Measurements from ENCODE around the gene SMDT1.
"Not testable (repeated sequence)": the region's sequence is repeated elsewhere in the genome, so short reads cannot be mapped to it uniquely, and the experiment has no call there.

Gene SMDT1

DNA sequence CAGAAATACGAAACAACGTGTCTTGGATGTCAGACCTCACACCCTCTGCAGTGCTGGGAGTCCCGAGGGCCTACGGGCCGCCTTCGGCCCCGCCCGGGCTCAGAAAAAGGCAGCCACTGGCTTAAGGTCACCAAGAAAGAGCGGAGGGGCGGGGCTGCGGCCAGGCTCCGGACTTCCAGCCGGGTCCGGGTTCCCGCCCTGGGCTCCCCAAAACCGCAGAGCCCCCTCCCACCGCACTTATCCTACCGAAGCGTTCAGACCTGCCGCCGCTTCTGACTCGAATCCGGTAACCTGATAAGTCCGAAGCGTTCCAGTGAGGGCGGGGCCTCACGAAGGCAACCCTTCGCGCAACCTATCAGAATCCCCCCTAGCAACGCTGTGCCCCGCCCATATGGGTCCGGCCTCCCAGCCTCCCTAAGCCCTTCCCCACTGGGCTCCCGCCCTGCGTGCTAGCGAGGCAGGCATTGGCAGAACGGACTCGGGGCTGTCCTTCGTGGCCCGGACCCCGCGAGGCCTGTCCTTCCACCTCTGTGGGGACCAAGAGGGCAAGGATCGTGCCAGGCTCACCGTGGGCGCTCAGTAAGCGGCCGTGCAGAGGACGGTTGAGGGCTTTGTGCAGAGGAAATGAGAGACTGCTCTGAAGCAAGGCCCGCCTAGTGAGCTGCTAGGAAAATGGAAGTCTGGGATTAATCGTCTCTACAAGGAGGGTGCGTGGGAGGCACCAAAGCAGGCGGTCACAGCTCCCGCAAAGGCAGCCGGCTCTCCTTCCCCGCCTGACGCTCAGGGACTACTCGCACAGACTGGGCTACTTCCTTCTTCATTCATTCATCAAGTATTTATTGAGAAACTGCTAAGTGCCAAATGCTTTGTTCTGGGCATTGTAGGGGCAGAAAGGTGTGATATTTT lies 8.7 kb upstream of the SMDT1 start, which contains the start of gene NAGA:
Gene NAGA (minus strand): TSS at position 296 of the 906 bp plus-strand sequence. CDS start 515 bp downstream, outside the sequence.
- peak; percentile 58 to 97 (median 86) for DNase-seq

GRCh38 chr22:42071508-42071907 lies 8.0 kb upstream of the SMDT1 start:
- not testable (repeated sequence) for DNase-seq

DNA sequence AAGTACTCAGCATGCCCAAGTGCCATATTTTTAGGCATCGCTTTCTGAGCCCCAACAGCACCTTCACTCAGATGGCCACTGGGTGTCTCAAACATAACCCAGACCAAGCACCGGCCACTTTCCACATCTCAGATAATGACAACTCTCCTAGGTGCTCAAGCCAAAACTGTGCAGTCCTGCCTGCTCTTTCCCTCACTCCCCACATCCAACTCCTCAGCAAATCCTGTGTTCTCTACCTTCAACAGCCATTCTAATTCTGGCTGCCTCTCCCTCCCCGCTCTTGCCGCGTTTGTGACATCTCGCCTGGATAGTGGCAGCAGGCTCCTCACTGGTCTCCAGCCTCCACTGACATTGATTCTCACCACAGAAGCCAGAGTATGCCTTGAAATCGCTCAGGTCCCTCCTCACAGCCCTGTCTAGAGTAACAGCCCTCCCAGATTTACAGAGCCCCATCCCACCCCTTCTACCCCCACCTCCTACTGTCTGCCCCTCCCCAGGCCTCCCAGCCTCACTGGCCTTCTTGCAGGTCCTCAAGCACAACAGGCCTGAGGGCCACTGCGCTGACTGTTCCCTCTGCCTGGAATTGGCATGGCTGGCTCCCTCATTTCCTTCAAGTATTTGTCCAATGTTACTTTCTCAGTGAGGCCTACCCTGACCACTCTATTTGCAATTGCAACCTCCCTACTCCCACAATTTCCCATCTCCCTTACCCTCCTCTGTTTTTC lies 6.7 kb upstream of the SMDT1 start:
- DNase-seq, result peak in 1 of 14 donors; percentile 13

DNA sequence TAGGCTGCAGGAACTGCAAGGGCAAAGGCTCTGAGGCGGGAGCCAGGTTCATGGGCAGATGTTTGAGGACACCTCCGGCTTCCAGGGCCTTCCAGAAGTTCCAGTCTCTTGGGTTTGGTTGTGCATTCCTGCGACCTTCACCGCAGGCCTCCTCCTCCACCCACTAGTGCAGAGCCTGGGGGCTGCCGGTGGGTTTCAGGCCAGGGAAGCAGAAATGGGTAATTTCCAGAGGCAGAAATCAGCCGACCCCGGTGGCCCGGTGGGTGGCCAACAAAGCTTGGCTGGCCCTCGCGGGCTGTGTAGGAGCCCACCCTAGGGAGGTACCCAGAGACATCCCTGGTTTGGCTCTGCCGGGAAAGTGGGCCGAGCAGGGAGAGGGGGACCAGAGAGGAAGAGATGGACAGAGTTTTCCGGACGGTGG lies 5.9 kb upstream of the SMDT1 start:
- no peak for DNase-seq

DNA sequence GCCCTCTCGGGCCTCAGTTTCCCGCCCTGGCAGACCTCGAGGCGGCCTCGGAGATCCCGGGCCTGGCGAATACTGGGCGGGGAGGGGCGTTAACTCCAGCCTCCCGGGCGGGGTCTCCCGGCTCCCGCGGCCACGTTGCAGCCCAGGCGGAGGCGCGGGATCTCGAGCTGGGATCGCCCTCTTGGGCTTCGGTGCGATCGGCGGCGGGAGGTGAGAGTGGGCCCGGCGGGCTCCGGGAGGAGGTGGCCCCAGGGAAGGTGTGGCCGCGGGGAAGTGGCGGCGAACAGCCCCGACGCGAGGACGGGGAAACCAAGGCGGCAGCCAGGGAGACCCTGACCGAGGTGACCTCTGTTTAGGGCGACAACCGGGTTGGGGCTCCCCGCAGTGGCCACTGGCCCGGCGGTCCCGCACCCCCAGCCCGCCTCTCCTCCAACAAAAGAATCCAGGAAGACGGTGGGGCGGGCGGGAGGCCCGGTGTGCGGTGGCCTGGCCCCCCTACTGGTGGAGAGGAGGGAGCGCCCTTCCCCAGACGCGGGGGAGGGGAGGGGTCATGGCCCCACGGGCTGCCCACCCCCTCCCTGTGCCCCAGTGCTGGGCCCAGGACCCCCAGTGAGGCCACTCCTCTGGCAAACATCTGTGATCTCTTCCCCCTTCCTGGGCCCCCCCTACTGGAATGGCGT lies 5.2 kb upstream of the SMDT1 start, which contains the start of gene PHETA2:
Gene PHETA2 (plus strand): TSS at position 117 of the 680 bp plus-strand sequence. CDS start 3,046 bp downstream, outside the sequence.
- peak in 1 of 14 donors; percentile 16 for DNase-seq

- no peak for DNase-seq
Measured at GRCh38 chr22:42074846-42075676, 4.4 kb upstream of the SMDT1 start.

GRCh38 chr22:42076764-42077485 lies 2.6 kb upstream of the SMDT1 start:
- DNase-seq, result no peak

DNA sequence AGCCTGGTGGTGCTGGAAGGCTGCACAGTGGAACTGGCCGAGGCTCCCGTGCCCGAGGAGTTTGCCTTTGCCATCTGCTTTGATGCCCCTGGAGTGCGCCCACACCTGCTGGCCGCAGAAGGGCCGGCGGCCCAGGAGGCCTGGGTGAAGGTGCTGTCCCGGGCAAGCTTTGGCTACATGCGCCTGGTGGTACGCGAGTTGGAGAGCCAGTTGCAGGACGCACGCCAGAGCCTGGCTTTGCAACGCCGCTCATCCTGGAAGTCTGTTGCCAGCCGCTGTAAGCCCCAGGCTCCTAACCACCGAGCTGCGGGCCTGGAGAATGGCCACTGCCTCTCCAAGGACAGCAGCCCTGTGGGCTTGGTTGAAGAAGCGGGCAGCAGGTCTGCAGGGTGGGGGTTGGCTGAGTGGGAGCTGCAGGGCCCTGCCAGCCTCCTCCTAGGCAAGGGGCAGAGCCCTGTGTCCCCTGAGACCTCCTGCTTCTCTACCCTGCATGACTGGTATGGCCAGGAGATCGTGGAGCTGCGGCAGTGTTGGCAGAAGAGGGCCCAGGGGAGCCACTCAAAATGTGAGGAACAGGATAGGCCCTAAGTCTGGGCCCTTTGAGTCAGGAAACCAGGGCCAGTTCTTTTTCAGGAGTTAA lies 1.9 kb upstream of the SMDT1 start:
- peak in 1 of 14 donors; percentile 38 for DNase-seq

GRCh38 chr22:42078469-42079318 lies 806 bp upstream of the SMDT1 start:
- DNase-seq, result peak in 5 of 14 donors; percentile 60 to 84 (median 77)

- DNase-seq, result peak in 7 of 14 donors; percentile 16 to 67 (median 33)
Measured at GRCh38 chr22:42080287-42080686, 787 bp downstream of the SMDT1 start.

- no peak for DNase-seq
Measured at GRCh38 chr22:42083119-42083518, 3.6 kb downstream of the SMDT1 start.

- no peak for DNase-seq
Measured at GRCh38 chr22:42084874-42085273, 5.4 kb downstream of the SMDT1 start.

DNA sequence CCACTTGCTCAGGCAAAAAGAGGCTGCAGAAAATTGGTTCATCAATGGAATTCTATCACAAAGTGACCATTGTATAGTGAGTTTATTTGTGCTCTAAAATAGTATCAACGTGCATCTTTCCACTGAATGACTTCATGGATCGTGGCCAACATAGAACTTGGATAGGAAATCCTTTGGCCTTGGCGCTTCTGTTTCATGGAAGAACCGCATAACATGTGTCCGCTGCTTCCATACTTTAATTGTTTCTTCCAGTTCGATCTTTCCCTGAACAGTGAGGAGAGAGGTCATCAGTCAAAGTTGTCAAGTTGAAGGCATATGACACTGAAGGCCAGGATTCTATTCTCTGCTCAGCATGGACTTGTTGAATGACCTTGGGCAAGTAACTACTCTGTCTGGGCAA lies 6.6 kb downstream of the SMDT1 start:
- no peak for DNase-seq

DNA sequence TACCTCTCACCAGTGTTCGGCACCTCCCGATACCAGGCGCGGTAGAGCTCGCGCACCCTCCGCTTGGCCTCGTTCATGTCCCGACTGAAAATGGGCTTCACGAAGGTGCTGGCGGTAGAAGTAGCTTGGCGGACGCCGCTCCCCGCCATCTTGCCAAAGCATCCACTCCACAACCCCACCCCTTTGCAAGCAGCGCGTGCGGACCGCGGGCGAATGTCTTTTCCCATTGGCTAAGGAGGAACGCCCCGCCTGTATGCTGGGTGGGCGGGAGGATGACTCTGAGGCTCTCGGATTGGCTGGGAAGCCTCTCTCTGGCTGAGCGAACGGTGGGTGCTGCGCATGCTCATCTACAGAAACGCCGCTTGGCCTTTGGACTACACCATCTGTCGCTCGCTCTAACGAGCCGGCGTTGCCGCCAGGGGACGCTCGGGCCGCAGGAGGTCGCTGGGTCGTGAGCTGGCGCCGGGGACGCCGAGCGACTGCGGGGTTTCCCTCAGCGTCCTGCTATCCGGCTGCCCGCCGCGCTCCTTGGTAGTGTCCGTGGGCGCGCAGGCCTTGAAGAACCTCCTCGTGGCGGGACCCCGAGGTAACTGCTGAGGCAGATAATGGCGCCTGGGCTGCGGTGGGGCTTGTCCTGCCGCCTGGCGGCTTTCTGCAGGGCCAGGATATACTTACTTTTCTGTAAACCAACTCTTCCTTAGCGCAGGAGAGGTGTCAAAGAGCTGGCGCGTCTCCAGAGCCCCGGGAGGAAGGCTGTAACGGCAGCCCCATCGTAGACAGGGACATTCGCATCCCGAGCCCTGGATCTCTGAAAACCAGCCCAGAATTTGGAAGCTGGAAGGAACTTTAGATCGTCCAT lies 11.3 kb downstream of the SMDT1 start, which contains the start of gene NDUFA6:
Gene NDUFA6 (minus strand): TSS at position 177 of the 859 bp plus-strand sequence. CDS start 28 bp downstream, at position 149.
- peak; percentile 91 to 99 (median 98) for DNase-seq

GRCh38 chr22:42091455-42091782 lies 11.9 kb downstream of the SMDT1 start:
- no peak for DNase-seq

DNA sequence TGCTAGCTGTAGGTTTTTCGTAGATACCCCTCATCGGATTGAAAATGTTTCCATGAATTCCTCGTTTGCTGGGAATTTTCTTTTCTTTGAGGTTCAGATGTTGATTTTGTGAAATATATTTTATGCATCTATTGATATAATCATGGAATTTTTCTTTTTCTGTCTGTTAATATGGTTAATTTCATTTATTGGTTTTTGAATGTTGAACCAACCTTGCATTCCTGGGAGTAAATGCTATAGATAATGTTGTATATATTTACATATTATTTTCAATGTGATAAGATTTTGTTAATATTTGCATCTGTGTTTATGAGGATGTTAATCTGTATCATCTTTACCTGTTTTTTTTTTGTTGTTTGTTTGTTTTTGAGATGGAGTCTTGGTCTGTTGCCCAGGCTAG lies 21.7 kb downstream of the SMDT1 start:
- no peak for DNase-seq

DNA sequence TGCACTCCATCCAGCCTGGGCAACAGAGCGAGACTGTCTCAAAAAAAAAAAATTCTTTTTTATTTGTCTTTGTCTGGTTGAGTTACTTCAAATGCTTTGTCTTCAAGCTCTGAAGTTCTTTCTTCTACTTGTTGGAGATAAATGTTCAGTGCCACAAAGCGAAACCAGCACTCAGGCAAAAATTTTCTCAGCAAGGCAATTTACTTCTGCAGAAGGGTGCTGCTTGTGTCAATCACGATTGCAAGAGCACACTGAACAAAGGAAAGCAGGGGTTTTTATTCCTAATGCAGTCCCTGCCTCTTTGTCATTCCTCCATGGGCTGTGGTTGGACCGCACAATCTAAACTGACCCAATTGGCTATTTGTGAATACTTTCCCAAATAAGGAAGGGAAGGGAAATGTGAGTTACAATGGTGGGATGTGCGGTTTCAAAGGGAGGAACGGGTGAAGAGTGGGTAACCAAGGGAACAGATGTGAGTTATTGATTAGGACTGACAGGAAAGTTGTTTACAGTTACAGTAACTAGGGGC lies 24.9 kb downstream of the SMDT1 start:
- not testable (repeated sequence) for DNase-seq

- no peak for DNase-seq
Measured at GRCh38 chr22:42108848-42109247, 29.3 kb downstream of the SMDT1 start.
